ENCODE results near the gene ZNF407.

DNA sequence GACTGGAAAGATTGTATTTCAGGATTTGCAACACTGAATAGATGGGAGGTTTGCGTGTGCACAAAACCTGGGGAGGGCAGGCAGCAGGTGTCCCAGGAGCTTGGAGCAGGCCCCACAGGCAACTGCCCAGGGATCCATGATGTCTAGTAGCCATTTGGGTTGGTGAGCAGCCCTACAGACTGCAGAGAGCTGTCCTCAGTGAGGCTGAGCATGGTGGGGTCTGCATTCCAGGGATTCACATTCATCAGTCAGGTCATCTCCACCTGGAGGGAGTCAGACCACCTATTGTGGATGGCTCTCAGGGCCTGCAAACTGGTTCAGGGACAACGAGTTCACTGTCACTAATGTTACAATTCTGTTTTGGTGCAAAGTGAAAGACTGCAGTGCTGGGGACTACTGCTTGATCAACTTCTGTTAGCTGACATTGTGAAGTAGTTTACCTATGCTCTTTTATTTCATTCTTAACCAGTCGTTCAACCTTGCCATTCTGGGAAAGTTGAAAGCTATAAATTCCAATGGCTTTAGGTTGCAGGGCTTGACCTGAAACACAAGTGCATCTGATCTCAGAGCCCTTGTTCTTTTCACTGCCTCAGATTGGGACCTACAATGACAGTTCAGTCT lies 222.6 kb downstream of the ZNF407 start:
- TF ChIP-seq, protein P1, sequence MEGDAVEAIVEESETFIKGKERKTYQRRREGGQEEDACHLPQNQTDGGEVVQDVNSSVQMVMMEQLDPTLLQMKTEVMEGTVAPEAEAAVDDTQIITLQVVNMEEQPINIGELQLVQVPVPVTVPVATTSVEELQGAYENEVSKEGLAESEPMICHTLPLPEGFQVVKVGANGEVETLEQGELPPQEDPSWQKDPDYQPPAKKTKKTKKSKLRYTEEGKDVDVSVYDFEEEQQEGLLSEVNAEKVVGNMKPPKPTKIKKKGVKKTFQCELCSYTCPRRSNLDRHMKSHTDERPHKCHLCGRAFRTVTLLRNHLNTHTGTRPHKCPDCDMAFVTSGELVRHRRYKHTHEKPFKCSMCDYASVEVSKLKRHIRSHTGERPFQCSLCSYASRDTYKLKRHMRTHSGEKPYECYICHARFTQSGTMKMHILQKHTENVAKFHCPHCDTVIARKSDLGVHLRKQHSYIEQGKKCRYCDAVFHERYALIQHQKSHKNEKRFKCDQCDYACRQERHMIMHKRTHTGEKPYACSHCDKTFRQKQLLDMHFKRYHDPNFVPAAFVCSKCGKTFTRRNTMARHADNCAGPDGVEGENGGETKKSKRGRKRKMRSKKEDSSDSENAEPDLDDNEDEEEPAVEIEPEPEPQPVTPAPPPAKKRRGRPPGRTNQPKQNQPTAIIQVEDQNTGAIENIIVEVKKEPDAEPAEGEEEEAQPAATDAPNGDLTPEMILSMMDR (IDR thresholded peaks at IDR 0.05): no peak
- TF ChIP-seq POLR2A (IDR thresholded peaks at IDR 0.05): no peak

Data from testis (tissue), 2 donors.